Stomach (tissue), 4 donors: ENCODE data around the gene SULT1C2.

Experiments used
- EP300 ChIP-seq: sonication (generic); formaldehyde crosslinking; IDR thresholded peaks from one replicate; pipeline ENCODE4 v1.6.1; 2017; ENCODE audit warnings: antibody characterized with exemption
- POLR2A ChIP-seq, 4 donors: fragments of 450-650 bp; IDR thresholded peaks; one replicate each; pipeline ENCODE4 v1.6.1; 2016; ENCODE audit warnings: antibody characterized with exemption in 4 of 4, control low read depth in 2 of 4, mild to moderate bottlenecking in 1 of 4, moderate library complexity in 1 of 4
- POLR2AphosphoS5 ChIP-seq, 3 donors: sonication (generic); formaldehyde crosslinking; IDR thresholded peaks; one replicate each; pipeline ENCODE4 v1.6.1; 2016; ENCODE audit warnings: antibody characterized with exemption in 3 of 3
- TF ChIP-seq, protein P1 (sequence below), 7 experiments: fragments of 450-650 bp in 4 of 7; fragments of 200-600 bp in 3 of 7; sonication (generic) in 3 of 7; IDR thresholded peaks; one replicate each; pipeline ENCODE4 v1.5.1; 2016 to 2019; ENCODE audit warnings: antibody characterized with exemption in 7 of 7, control low read depth in 2 of 7, mild to moderate bottlenecking in 1 of 7

GRCh38 chr2:108270768-108271506, 17.8 kb upstream of the SULT1C2 start:
- TF ChIP-seq, protein P1, sequence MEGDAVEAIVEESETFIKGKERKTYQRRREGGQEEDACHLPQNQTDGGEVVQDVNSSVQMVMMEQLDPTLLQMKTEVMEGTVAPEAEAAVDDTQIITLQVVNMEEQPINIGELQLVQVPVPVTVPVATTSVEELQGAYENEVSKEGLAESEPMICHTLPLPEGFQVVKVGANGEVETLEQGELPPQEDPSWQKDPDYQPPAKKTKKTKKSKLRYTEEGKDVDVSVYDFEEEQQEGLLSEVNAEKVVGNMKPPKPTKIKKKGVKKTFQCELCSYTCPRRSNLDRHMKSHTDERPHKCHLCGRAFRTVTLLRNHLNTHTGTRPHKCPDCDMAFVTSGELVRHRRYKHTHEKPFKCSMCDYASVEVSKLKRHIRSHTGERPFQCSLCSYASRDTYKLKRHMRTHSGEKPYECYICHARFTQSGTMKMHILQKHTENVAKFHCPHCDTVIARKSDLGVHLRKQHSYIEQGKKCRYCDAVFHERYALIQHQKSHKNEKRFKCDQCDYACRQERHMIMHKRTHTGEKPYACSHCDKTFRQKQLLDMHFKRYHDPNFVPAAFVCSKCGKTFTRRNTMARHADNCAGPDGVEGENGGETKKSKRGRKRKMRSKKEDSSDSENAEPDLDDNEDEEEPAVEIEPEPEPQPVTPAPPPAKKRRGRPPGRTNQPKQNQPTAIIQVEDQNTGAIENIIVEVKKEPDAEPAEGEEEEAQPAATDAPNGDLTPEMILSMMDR (IDR thresholded peaks at IDR 0.05), result no peak
- TF ChIP-seq POLR2AphosphoS5 (IDR thresholded peaks at IDR 0.05) (peak in 1 of 3 donors; percentile 68), EP300 (no peak), POLR2A (IDR thresholded peaks at IDR 0.05) (no peak)
